ENCODE results near the gene SNIP1. TPM values are rescaled to one million over a fixed set of nuclear protein-coding genes. Genes with fewer than 3 reads are reported as not detected.

Gene SNIP1
- total and polyA plus RNA-seq, 2 of the 8 experiments (the other 6 are each of a cell fraction or from before 2014, with no cell fraction given), result 3.7 to 15.7 TPM

- H3K4me2 ChIP-seq (ENCODE audit: insufficient read depth in 1 of 2, low read depth in 2 of 2, low read length in 2 of 2), result no peak overlapping the region
- no peak overlapping the region for H2BK5ac ChIP-seq (ENCODE audit: low read depth, low read length)
- no peaks in the 10 kb centered on the region for H3K79me2 ChIP-seq (ENCODE audit: control insufficient read depth in 1 of 2, insufficient read depth in 2 of 2, low read length in 2 of 2)
- H4K91ac ChIP-seq (replicated peaks; ENCODE audit: insufficient read length, low read length), result no peak overlapping the region
- no peak overlapping the region for H3K4me3 ChIP-seq (ENCODE audit: extremely low read depth in 1 of 4, insufficient read depth in 2 of 4, low read depth in 3 of 4, low read length in 4 of 4)
- H3K23ac ChIP-seq (ENCODE audit: insufficient read length), result no peak overlapping the region
- H3K9ac ChIP-seq (replicated peaks in 1 of 4; ENCODE audit: extremely low read depth in 1 of 4, low read depth in 3 of 4, low read length in 3 of 4), result no peak overlapping the region
- no peak for FAIRE-seq
- no peak overlapping the region for H2BK120ac ChIP-seq (replicated peaks; ENCODE audit: low read depth, low read length)
- H2AK5ac ChIP-seq (ENCODE audit: low read depth, low read length), result no peak overlapping the region
- DNase-seq (ENCODE audit: low read depth in 1 of 2, low spot score in 2 of 2), result no peak
- no peak overlapping the region for H4K8ac ChIP-seq (ENCODE audit: extremely low read depth, insufficient read depth, low read length)
- WGBS, 2 experiments (ENCODE audit: extremely low coverage in 1 of 2, insufficient coverage in 1 of 2, insufficient read length in 1 of 2, insufficient replicate concordance in 2 of 2, low coverage in 1 of 2, low lambda C conversion rate in 2 of 2, missing lambda C conversion rate in 1 of 2), result 85% methylated on average over 5 of the region's 5 CpGs; no CpG with 5 or more reads in 1 of the 2 experiments
- no peaks in the 10 kb centered on the region for H3K79me1 ChIP-seq (ENCODE audit: low read depth, low read length)
- no peak overlapping the region for H3K27ac ChIP-seq (ENCODE audit: low read depth, low read length)
- H3K14ac ChIP-seq (ENCODE audit: insufficient read length), result no peak overlapping the region
- no peaks in the 10 kb centered on the region for H3K23me2 ChIP-seq (ENCODE audit: low read depth, low read length)
- H2BK15ac ChIP-seq (ENCODE audit: low read length), result no peak overlapping the region
- H3K56ac ChIP-seq (replicated peaks; ENCODE audit: insufficient read length, low read depth, low read length), result no peak overlapping the region
- peaks cover 0 to 5% (median 1%) of the 10 kb centered on the region in 4 experiments; a peak in 3 of 7 replicates for H3K4me1 ChIP-seq (replicated peaks in 1 of 4; ENCODE audit: control insufficient read depth in 3 of 4, insufficient read depth in 4 of 4, low read length in 3 of 4)
- H2BK20ac ChIP-seq (ENCODE audit: low read length), result no peak overlapping the region
- peaks cover 0 to 11% (median 3%) of the 10 kb centered on the region in 4 experiments; a peak in 3 of 8 replicates for H3K36me3 ChIP-seq (ENCODE audit: control insufficient read depth in 2 of 4, insufficient read depth in 4 of 4, low read length in 3 of 4)
- no peak overlapping the region for H3K4ac ChIP-seq (replicated peaks; ENCODE audit: insufficient read length, low read depth, low read length)
- H3K27me3 ChIP-seq (replicated peaks in 1 of 4; ENCODE audit: control insufficient read depth in 3 of 4, extremely low read depth in 1 of 4, insufficient read depth in 3 of 4, low read length in 3 of 4), result no peaks in the 10 kb centered on the region
- H4K5ac ChIP-seq (ENCODE audit: insufficient read length, low read depth, low read length), result no peak overlapping the region
- H4K20me1 ChIP-seq (replicated peaks in 1 of 2; ENCODE audit: control insufficient read depth in 1 of 2, insufficient read depth in 2 of 2, low read length in 2 of 2), result peaks cover 0 to 2% of the 10 kb centered on the region in 2 experiments
- CTCF ChIA-PET (ENCODE audit: partially characterized antibody), result interaction anchor here (0.6 to 21.7 kb wide), 35 partner anchors 8 to 1022 kb away, joined by 3 to 382 read pairs (median 4); partner anchors contain the start of genes MEAF6 and ZC3H12A
- no peak overlapping the region for H2AFZ ChIP-seq (ENCODE audit: low read length)
- no peak overlapping the region for H3K18ac ChIP-seq (ENCODE audit: extremely low read depth, low read length)
- POLR2A ChIA-PET (ENCODE audit: partially characterized antibody), result interaction anchor here (0.7 to 5.6 kb wide), 6 partner anchors 11 to 37 kb away, joined by 3 to 68 read pairs (median 13); partner anchors contain the start of genes MEAF6 and ZC3H12A
- H2BK12ac ChIP-seq (ENCODE audit: low read depth, low read length), result no peak overlapping the region
- H3K9me3 ChIP-seq (ENCODE audit: insufficient read depth in 2 of 2, low read depth in 1 of 2, low read length in 1 of 2), result no peaks in the 10 kb centered on the region
- TF ChIP-seq E2F6 (IDR thresholded peaks at IDR 0.05) (no peak), NRF1 (IDR thresholded peaks at IDR 0.05; ENCODE audit: low read depth, low read length) (no peak), CREB1 (IDR thresholded peaks at IDR 0.05) (no peak), SP4 (IDR thresholded peaks at IDR 0.05; ENCODE audit: low read length) (no peak), SRF (IDR thresholded peaks at IDR 0.05; ENCODE audit: low read depth, low read length) (no peak), ZNF274 (IDR thresholded peaks at IDR 0.05; ENCODE audit: borderline replicate concordance, extremely low read depth, low read length) (no peak), POLR2A (IDR thresholded peaks at IDR 0.05; ENCODE audit: control extremely low read depth in 1 of 2, low read depth in 2 of 2, low read length in 2 of 2) (no peak), CBX8 (IDR thresholded peaks at IDR 0.05; ENCODE audit: borderline replicate concordance, low read depth, low read length) (no peak), USF2 (IDR thresholded peaks at IDR 0.05; ENCODE audit: low read length) (no peak), CHD2 (IDR thresholded peaks at IDR 0.05; ENCODE audit: low read length) (no peak), JUN (IDR thresholded peaks at IDR 0.05; ENCODE audit: low read depth, low read length) (no peak), EP300 (IDR thresholded peaks at IDR 0.05; ENCODE audit: borderline replicate concordance in 1 of 2, low read depth in 2 of 2, low read length in 2 of 2) (no peak), RXRA (IDR thresholded peaks at IDR 0.05; ENCODE audit: insufficient read depth, low read depth, low read length) (no peak)
Measured at GRCh38 chr1:37487619-37487984, 66.5 kb downstream of the SNIP1 start.
